H1 (cell line): ENCODE results near the gene ABCF2. TPM values are rescaled to one million over a fixed set of nuclear protein-coding genes. Genes with fewer than 3 reads are reported as not detected.

Experiments
- E2F6 ChIP-seq: IDR thresholded peaks from 2 replicates; pipeline ENCODE4 v1.6.1; 2012; ENCODE audit warnings: inconsistent platforms
- GABPA ChIP-seq: IDR thresholded peaks from 2 replicates; pipeline ENCODE4 v1.6.1; 2011; ENCODE audit warnings: mild to moderate bottlenecking, low read length, moderate library complexity, borderline replicate concordance; ENCODE audit not compliant: insufficient read depth
- GTF2F1 ChIP-seq: IDR thresholded peaks from 2 replicates; pipeline ENCODE4 v1.6.1; 2012; ENCODE audit warnings: low read depth, low read length, improper control_type of control experiment, borderline replicate concordance
- NANOG ChIP-seq: IDR thresholded peaks from 2 replicates; pipeline ENCODE4 v1.6.1; 2011; ENCODE audit warnings: low read length, low read depth, mild to moderate bottlenecking, inconsistent platforms; ENCODE audit not compliant: insufficient read depth, poor library complexity, severe bottlenecking
- SP1 ChIP-seq: IDR thresholded peaks from 2 replicates; pipeline ENCODE4 v1.6.1; 2011; ENCODE audit warnings: low read depth, low read length
- SRF ChIP-seq: IDR thresholded peaks from 2 replicates; pipeline ENCODE4 v1.6.1; 2011; ENCODE audit warnings: mild to moderate bottlenecking, low read depth, low read length, moderate library complexity
- polyA plus RNA-seq, 7 experiments: library from polyadenylated mRNA; depleted of rRNA in 3 of 7; stranded (reverse) in 5 of 7; unstranded in 2 of 7; fragments of >200 nt in 5 of 7; fragments of 200-250 nt in 2 of 7; gene quantifications; 1 replicate in 5 of 7; 2 replicates in 1 of 7; 4 replicates in 1 of 7; pipeline versions ENCODE4 v1.2.1 to v1.2.3, GENCODE V29; 2011 to 2013; ENCODE audit warnings: missing spikeins in 2 of 7, mixed read lengths in 2 of 7
- total RNA-seq: library from RNA; stranded (reverse); fragmentation: NEBNext Ultra II Directional; extraction: Animal tissue kit (Norgen Biotek cat#: 25700); gene quantifications from 2 replicates; pipeline ENCODE4 v1.2.1, GENCODE V29; 2021

Gene ABCF2
- total and polyA plus RNA-seq, 2 of the 8 experiments (the other 6 are each of a cell fraction or from before 2014, with no cell fraction given): 28.0 to 55.0 TPM

GRCh38 chr7:151249732-151250072, 22.7 kb upstream of the ABCF2 start (continued):
- TF ChIP-seq GABPA (no peak), SRF (no peak), SP1 (no peak), E2F6 (no peak), NANOG (no peak), GTF2F1 (no peak)
